H9 (cell line): ENCODE data around the gene APOOL. TPM values are rescaled to one million over a fixed set of nuclear protein-coding genes. Genes with fewer than 3 reads are reported as not detected.

Experiments
- DNase-seq: peaks from one replicate; pipeline ENCODE4 v3.0.0-alpha.2; 2017
- H2AFZ ChIP-seq: one replicate; pipeline ENCODE4 v1.6.1; 2013; ENCODE audit warnings: mild to moderate bottlenecking, low read length, control low read depth, moderate library complexity
- H2AK5ac ChIP-seq: 2 replicates; pipeline ENCODE4 v1.6.1; 2013; ENCODE audit warnings: low read length, control low read depth, mixed read lengths; ENCODE audit not compliant: insufficient read length
- H2BK120ac ChIP-seq: one replicate; pipeline ENCODE4 v1.6.1; 2013; ENCODE audit warnings: low read depth, mild to moderate bottlenecking, low read length, control low read depth, inconsistent platforms; ENCODE audit not compliant: poor library complexity, severe bottlenecking
- H2BK12ac ChIP-seq: 2 replicates; pipeline ENCODE4 v1.6.1; 2013; ENCODE audit warnings: low read length, control low read depth, mixed read lengths, low read depth; ENCODE audit not compliant: insufficient read length
- H2BK15ac ChIP-seq: 2 replicates; pipeline ENCODE4 v1.6.1; 2013; ENCODE audit warnings: low read depth, low read length, control low read depth
- H2BK20ac ChIP-seq: one replicate; pipeline ENCODE4 v1.6.1; 2013; ENCODE audit warnings: low read depth, mild to moderate bottlenecking, low read length, control low read depth, inconsistent platforms; ENCODE audit not compliant: poor library complexity, severe bottlenecking
- H2BK5ac ChIP-seq: 2 replicates; pipeline ENCODE4 v1.6.1; 2013; ENCODE audit warnings: low read length, control low read depth, mixed read lengths; ENCODE audit not compliant: insufficient read length
- H3K14ac ChIP-seq: 2 replicates; pipeline ENCODE4 v1.6.1; 2013; ENCODE audit warnings: low read length, control low read depth; ENCODE audit not compliant: insufficient read depth
- H3K18ac ChIP-seq: 2 replicates; pipeline ENCODE4 v1.6.1; 2013; ENCODE audit warnings: low read depth, mild to moderate bottlenecking, mixed read lengths, low read length, control low read depth; ENCODE audit not compliant: insufficient read length
- H3K23ac ChIP-seq: 2 replicates; pipeline ENCODE4 v1.6.1; 2013; ENCODE audit warnings: low read length, control low read depth, mixed read lengths, low read depth; ENCODE audit not compliant: insufficient read length
- H3K23me2 ChIP-seq: 2 replicates; pipeline ENCODE4 v1.6.1; 2013; ENCODE audit warnings: low read depth, mild to moderate bottlenecking, mixed read lengths, low read length, control low read depth; ENCODE audit not compliant: insufficient read length, poor library complexity, severe bottlenecking
- H3K27ac ChIP-seq: 2 replicates; pipeline ENCODE4 v1.5.1; 2013; ENCODE audit warnings: low read length, control low read depth, mixed read lengths, low read depth; ENCODE audit not compliant: insufficient read length
- H3K27me3 ChIP-seq: 2 replicates; pipeline ENCODE4 v1.6.1; 2013; ENCODE audit warnings: low read length, control low read depth, inconsistent platforms; ENCODE audit not compliant: insufficient read depth
- H3K4ac ChIP-seq: 2 replicates; pipeline ENCODE4 v1.6.1; 2013; ENCODE audit warnings: low read depth, mild to moderate bottlenecking, control low read depth, inconsistent platforms, low read length, moderate library complexity
- H3K4me1 ChIP-seq: 2 replicates; pipeline ENCODE4 v1.6.1; 2013; ENCODE audit warnings: low read length, control low read depth, inconsistent platforms; ENCODE audit not compliant: insufficient read depth
- H3K4me2 ChIP-seq: 2 replicates; pipeline ENCODE4 v1.6.1; 2013; ENCODE audit warnings: low read length, control low read depth, mixed read lengths; ENCODE audit not compliant: insufficient read length, insufficient read depth
- H3K56ac ChIP-seq: 2 replicates; pipeline ENCODE4 v1.6.1; 2013; ENCODE audit warnings: low read depth, mild to moderate bottlenecking, mixed read lengths, low read length, control low read depth; ENCODE audit not compliant: insufficient read length
- H3K79me1 ChIP-seq: 2 replicates; pipeline ENCODE4 v1.6.1; 2013; ENCODE audit warnings: low read depth, mild to moderate bottlenecking, moderate library complexity, low read length, control low read depth, inconsistent platforms; ENCODE audit not compliant: insufficient read depth, poor library complexity, severe bottlenecking
- H3K79me2 ChIP-seq: 2 replicates; pipeline ENCODE4 v1.6.1; 2013; ENCODE audit warnings: low read length, control low read depth, inconsistent platforms; ENCODE audit not compliant: insufficient read depth
- H3K9ac ChIP-seq: 2 replicates; pipeline ENCODE4 v1.6.1; 2013; ENCODE audit warnings: low read length, control low read depth, mixed read lengths; ENCODE audit not compliant: insufficient read length; ENCODE audit errors: extremely low read depth
- H3K9me3 ChIP-seq: one replicate; pipeline ENCODE4 v1.6.1; 2013; ENCODE audit warnings: low read depth, low read length, inconsistent platforms; ENCODE audit not compliant: control insufficient read depth
- H3T11ph ChIP-seq: one replicate; pipeline ENCODE4 v1.6.1; 2013; ENCODE audit warnings: mild to moderate bottlenecking, low read length, control low read depth, inconsistent platforms
- H4K20me1 ChIP-seq: one replicate; pipeline ENCODE4 v1.6.1; 2013; ENCODE audit not compliant: control insufficient read depth, insufficient read length, insufficient read depth
- H4K5ac ChIP-seq: 2 replicates; pipeline ENCODE4 v1.6.1; 2013; ENCODE audit warnings: low read depth, mild to moderate bottlenecking, mixed read lengths, low read length, control low read depth; ENCODE audit not compliant: insufficient read length
- H4K8ac ChIP-seq: replicated peaks from 2 replicates; pipeline ENCODE4 v1.6.1; 2013; ENCODE audit warnings: low read length, control low read depth, mixed read lengths, low read depth; ENCODE audit not compliant: insufficient read length
- H4K91ac ChIP-seq: 2 replicates; pipeline ENCODE4 v1.6.1; 2013; ENCODE audit warnings: low read depth, mild to moderate bottlenecking, moderate library complexity, mixed read lengths, low read length, control low read depth; ENCODE audit not compliant: insufficient read length
- H3K27ac Mint-ChIP-seq, 3 experiments: 2 replicates in 2 of 3; 3 replicates in 1 of 3; pipeline ENCODE4 v1.8.0; 2020 to 2021; ENCODE audit warnings: mixed read lengths in 3 of 3, mild to moderate bottlenecking in 1 of 3, moderate library complexity in 1 of 3
- H3K27me3 Mint-ChIP-seq: 2 replicates; pipeline ENCODE4 v1.8.0; 2021; ENCODE audit warnings: low read depth, mild to moderate bottlenecking, moderate library complexity, mixed read lengths
- H3K36me3 Mint-ChIP-seq, 3 experiments: 2 replicates in 2 of 3; 3 replicates in 1 of 3; pipeline ENCODE4 v1.8.0; 2020 to 2021; ENCODE audit warnings: low read depth in 3 of 3, mixed read lengths in 3 of 3; ENCODE audit not compliant: insufficient read depth in 1 of 3
- H3K4me1 Mint-ChIP-seq, 2 experiments: 2 replicates each; pipeline ENCODE4 v1.8.0; 2020; ENCODE audit warnings: mixed read lengths in 2 of 2
- H3K4me3 Mint-ChIP-seq, 2 experiments: 2 replicates in 1 of 2; 3 replicates in 1 of 2; pipeline ENCODE4 v1.8.0; 2020 to 2021; ENCODE audit warnings: mild to moderate bottlenecking in 2 of 2, mixed read lengths in 2 of 2, moderate library complexity in 1 of 2
- H3K9me3 Mint-ChIP-seq, 2 experiments: 2 replicates in 1 of 2; 3 replicates in 1 of 2; pipeline ENCODE4 v1.8.0; 2020; ENCODE audit warnings: mild to moderate bottlenecking in 2 of 2, mixed read lengths in 2 of 2, moderate library complexity in 1 of 2
- total RNA-seq: library from RNA; stranded (reverse); gene quantifications from 2 replicates; pipeline ENCODE4 v1.2.1, GENCODE V29; 2021
- TF ChIP-seq, protein P1 (sequence below): fragments of 200-600 bp; sonication (generic); conservative IDR thresholded peaks from 3 replicates; pipeline ENCODE4 v1.8.0; 2021; ENCODE audit warnings: antibody characterized with exemption, mild to moderate bottlenecking

APOOL gene
- total RNA-seq, 1 experiment from 2014 or later: 8.0 TPM

- Mint-ChIP-seq H3K4me3 (no peak overlapping the region), H3K9me3 (peaks cover 44 to 56% of the 10 kb centered on the region in 2 experiments), H3K27me3 (no peaks in the 10 kb centered on the region), H3K36me3 (peaks cover 4 to 11% (median 7%) of the 10 kb centered on the region in 3 experiments; a peak in 5 of 7 replicates), H3K27ac (no peak overlapping the region), H3K4me1 (peaks cover 18 to 25% of the 10 kb centered on the region in 2 experiments)
- Histone ChIP-seq H3K14ac (no peak overlapping the region), H2BK5ac (no peak overlapping the region), H4K8ac (no peak overlapping the region), H3K18ac (no peak overlapping the region), H3K27ac (no peak overlapping the region), H2BK120ac (no peak overlapping the region), H4K91ac (no peak overlapping the region), H3K4ac (no peak overlapping the region), H2AFZ (no peak overlapping the region), H3K79me1 (no peaks in the 10 kb centered on the region), H4K5ac (no peak overlapping the region), H2AK5ac (no peak overlapping the region), H2BK20ac (no peak overlapping the region), H3K23me2 (no peaks in the 10 kb centered on the region), H3K4me2 (no peak overlapping the region), H3K23ac (no peak overlapping the region), H3K79me2 (no peaks in the 10 kb centered on the region), H3K4me1 (no peaks in the 10 kb centered on the region), H3K56ac (no peak overlapping the region), H3T11ph (no peak overlapping the region), H3K27me3 (no peaks in the 10 kb centered on the region), H2BK12ac (no peak overlapping the region), H4K20me1 (no peaks in the 10 kb centered on the region), H3K9ac (no peak overlapping the region), H3K9me3 (peaks cover 26% of the 10 kb centered on the region), H2BK15ac (no peak overlapping the region)
- TF ChIP-seq, protein P1, sequence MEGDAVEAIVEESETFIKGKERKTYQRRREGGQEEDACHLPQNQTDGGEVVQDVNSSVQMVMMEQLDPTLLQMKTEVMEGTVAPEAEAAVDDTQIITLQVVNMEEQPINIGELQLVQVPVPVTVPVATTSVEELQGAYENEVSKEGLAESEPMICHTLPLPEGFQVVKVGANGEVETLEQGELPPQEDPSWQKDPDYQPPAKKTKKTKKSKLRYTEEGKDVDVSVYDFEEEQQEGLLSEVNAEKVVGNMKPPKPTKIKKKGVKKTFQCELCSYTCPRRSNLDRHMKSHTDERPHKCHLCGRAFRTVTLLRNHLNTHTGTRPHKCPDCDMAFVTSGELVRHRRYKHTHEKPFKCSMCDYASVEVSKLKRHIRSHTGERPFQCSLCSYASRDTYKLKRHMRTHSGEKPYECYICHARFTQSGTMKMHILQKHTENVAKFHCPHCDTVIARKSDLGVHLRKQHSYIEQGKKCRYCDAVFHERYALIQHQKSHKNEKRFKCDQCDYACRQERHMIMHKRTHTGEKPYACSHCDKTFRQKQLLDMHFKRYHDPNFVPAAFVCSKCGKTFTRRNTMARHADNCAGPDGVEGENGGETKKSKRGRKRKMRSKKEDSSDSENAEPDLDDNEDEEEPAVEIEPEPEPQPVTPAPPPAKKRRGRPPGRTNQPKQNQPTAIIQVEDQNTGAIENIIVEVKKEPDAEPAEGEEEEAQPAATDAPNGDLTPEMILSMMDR: no peak
- no peak for DNase-seq
Measured at GRCh38 chrX:85029043-85029442, 25.4 kb downstream of the APOOL start.
